AG10803 (cell line): ENCODE measurements around the gene SGPL1.

Experiments used
- DNase-seq: peaks from one replicate; pipeline ENCODE4 v3.0.0; 2010; ENCODE audit warnings: low read depth
- H3K4me3 ChIP-seq: 2 replicates; pipeline ENCODE4 v1.5.1; 2011; ENCODE audit warnings: mild to moderate bottlenecking, low read length, control low read depth
- TF ChIP-seq, protein P1 (sequence below): conservative IDR thresholded peaks from 2 replicates; pipeline ENCODE4 v1.5.1; 2011; ENCODE audit warnings: mild to moderate bottlenecking, low read length, control low read depth, inconsistent platforms

The SGPL1 gene

DNA sequence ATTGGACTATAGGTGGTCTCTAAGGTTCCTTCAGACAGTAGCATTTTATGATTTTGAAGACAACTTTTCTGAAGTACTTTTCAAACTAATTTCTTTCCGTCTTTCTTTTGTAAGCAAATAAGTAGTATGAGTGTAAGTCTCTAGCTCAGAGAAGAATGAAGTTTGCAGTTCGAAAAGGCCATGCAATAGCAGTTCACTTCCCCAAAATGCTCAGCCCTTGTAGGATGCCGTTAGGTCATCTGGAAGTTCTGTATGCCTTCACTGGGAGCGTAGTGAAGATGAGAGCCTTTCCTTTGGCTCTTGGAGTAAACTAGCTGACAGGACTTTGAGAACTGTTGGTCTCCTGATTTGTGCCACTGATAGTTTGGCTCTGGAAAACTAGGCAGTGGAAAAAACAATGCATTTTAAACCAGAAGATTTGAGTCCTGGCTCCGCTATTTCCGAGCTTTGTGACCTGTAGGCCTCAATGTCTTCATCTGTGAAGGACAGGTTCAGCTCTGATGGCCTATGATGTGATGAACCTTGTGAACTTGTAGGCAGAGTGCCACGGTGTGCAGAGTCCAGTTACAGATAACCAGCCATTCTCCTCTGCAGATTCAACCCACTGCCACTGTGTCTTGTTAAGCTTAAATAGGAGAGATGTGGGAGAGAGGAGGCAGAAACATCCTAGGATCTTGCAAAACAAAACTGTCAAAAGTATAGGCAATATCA lies 18.8 kb downstream of the SGPL1 start:
- H3K4me3 ChIP-seq = no peak overlapping the region
- TF ChIP-seq, protein P1, sequence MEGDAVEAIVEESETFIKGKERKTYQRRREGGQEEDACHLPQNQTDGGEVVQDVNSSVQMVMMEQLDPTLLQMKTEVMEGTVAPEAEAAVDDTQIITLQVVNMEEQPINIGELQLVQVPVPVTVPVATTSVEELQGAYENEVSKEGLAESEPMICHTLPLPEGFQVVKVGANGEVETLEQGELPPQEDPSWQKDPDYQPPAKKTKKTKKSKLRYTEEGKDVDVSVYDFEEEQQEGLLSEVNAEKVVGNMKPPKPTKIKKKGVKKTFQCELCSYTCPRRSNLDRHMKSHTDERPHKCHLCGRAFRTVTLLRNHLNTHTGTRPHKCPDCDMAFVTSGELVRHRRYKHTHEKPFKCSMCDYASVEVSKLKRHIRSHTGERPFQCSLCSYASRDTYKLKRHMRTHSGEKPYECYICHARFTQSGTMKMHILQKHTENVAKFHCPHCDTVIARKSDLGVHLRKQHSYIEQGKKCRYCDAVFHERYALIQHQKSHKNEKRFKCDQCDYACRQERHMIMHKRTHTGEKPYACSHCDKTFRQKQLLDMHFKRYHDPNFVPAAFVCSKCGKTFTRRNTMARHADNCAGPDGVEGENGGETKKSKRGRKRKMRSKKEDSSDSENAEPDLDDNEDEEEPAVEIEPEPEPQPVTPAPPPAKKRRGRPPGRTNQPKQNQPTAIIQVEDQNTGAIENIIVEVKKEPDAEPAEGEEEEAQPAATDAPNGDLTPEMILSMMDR = no peak
- no peak for DNase-seq

DNA sequence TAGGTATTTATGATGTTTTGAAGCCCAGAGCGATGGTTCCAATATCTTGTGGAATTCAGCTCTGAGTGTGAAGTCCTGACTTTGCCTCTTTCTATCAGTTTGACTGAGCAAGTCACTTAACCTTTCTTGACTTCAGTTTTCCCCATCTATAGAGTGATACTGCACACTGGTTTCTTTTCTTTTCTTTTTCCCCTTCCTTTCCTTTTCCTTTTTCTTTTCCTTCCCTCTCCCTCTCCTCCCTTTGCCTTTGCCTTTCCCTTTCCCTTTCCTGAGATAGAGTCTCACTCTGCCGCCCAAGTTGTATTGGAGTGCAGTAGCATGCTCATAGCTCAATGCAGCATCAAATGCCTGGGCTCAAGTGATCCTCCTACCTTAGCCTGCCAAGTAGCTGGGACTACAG lies 20.6 kb downstream of the SGPL1 start:
- no peak overlapping the region for H3K4me3 ChIP-seq
- DNase-seq = no peak
- TF ChIP-seq, protein P1 = no peak

DNA sequence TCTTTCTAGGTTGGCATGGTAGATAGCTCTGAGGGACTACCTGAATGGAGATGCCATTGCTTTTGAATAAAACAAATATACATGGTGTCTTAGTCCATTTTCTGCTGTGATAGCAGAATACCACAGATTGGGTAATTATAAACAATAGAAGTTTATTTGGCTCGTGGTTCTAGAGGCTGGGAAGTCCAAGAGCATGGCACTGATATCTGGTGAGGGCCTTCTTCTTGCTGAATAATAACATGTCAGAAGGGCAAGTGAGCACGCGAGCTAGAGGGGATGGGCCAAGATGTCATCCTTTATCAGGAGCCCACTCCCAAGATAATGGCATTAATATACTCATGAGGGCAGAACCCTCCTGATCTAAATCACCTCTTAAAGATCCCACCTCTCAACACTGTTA lies 21.9 kb downstream of the SGPL1 start:
- TF ChIP-seq, protein P1 = no peak
- no peak for DNase-seq
- no peak overlapping the region for H3K4me3 ChIP-seq

DNA sequence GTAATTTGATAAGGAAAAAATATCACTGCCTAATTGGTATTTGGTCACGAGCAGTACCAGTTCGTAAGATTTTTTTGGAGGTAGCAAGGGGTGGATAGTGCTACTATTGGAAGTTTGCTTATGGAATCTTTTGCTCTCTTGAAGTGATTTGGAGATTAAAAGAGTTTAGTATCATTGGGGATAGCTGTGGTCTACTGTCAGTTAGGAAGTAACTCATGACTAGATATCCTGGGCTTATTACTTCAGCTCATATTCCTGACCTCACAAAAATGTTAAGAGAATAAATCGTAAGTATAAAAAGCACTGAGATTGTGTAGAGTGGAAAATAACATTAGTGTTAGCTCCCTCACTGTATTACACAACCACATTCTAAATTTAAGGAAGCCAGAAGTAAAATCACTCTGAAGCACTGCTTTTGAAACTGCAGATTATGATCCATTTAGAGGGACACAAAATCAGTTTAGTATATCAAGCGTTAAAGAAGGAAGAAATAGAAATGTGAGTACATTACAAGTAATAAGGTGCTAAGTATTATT lies 22.6 kb downstream of the SGPL1 start:
- TF ChIP-seq, protein P1 = no peak
- DNase-seq = peak; percentile 5
- no peak overlapping the region for H3K4me3 ChIP-seq

DNA sequence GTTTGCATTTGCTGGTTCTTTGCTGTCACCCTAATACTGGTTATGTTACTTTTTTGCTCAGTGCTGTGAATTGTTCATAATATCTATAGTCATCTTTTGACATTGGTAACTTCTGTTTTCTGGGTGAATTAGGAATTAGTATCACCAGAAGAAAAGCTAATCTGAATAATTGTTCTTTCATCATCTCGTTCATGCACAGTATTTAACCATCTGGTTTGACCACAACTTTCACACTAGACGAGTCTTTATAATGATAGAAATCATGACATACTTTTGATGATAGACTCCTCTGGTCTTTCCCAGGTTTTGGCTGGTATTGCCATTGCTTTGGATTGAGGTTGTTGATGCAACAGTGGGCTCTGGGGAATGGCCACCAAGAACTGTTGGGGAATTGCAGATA lies 25.1 kb downstream of the SGPL1 start:
- TF ChIP-seq, protein P1 = no peak
- H3K4me3 ChIP-seq = no peak overlapping the region

DNA sequence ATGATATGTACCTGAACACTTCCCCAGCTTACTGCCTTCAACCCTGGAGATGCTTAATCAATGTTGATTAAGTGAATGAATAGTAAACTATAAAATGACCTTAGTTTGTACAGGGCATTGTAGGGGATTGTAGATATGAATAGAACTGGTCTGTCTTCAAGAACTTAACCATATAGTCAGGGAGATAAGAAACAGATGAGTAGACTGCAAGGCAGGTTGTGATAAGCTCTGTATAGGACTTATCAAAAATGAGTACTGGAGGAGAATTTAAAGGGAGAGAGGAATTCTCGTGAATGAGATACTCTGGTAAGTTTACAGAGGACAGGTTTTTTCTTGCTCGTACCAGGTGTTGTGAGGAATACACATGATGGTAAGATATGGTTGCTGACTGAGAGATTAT lies 27.6 kb downstream of the SGPL1 start:
- TF ChIP-seq, protein P1 = no peak
- no peak overlapping the region for H3K4me3 ChIP-seq
- no peak for DNase-seq

More for the DNA sequence above, 25.1 kb downstream of the SGPL1 start:
- DNase-seq = no peak
